GM12878 (cell line): ENCODE measurements around the gene CHRM1. TPM values are rescaled to one million over a fixed set of nuclear protein-coding genes. Genes with fewer than 3 reads are reported as not detected.
"Not testable (repeated sequence)": the region's sequence is repeated elsewhere in the genome, so short reads cannot be mapped to it uniquely, and the experiment has no call there.

Source experiments
- ATAC-seq: fragments of 200-7000 bp; cut with Tn5 transposase; 3 replicates; pipeline ENCODE4 v1.9.1; 2020; ENCODE audit warnings: mild to moderate bottlenecking, moderate library complexity
- BruUV-seq: library from RNA; stranded (reverse); fragments of 400-500 nt; replicated peaks from 2 replicates; lab custom pipeline; 2021; lab: Mats Ljungman, UMichigan
- CTCF ChIA-PET: fragments of 300-600 bp; sonication (Branson Sonifier 250); formaldehyde crosslinking; extraction: SDS; loops from one replicate; lab custom pipeline; 2021; ENCODE audit warnings: inconsistent platforms; lab: Yijun Ruan, JAX
- POLR2A ChIA-PET: fragments of 350-600 bp; formaldehyde crosslinking; extraction: SDS; loops from one replicate; lab custom pipeline; 2021; ENCODE audit warnings: inconsistent platforms; lab: Charles Lee
- RAD21 ChIA-PET: fragments of 300-600 bp; sonication (Branson Sonifier 250); formaldehyde crosslinking; loops from one replicate; lab custom pipeline; 2023; ENCODE audit warnings: antibody characterized with exemption; ENCODE audit not compliant: unreplicated experiment; lab: Charles Lee
- SMC1A ChIA-PET: fragments of 300-600 bp; sonication (Branson Sonifier 250); formaldehyde crosslinking; loops from one replicate; lab custom pipeline; 2023; ENCODE audit not compliant: unreplicated experiment, uncharacterized antibody; lab: Charles Lee
- DNase-seq: peaks from one replicate; pipeline ENCODE4 v3.0.0-alpha.2; 2011; ENCODE audit warnings: low read depth, low spot score
- FAIRE-seq: peaks from 3 replicates; lab custom pipeline; 2011; peaks lifted over from hg19 to GRCh38; lab: Jason Lieb, UNC
- H2AFZ ChIP-seq: 2 replicates; pipeline ENCODE4 v1.6.0; 2011; ENCODE audit warnings: low read depth, low read length, control low read depth; ENCODE audit not compliant: control insufficient read depth
- H3K27ac ChIP-seq: 2 replicates; pipeline ENCODE4 v1.5.1; 2011; ENCODE audit warnings: control low read depth; ENCODE audit not compliant: control insufficient read depth, insufficient read depth
- H3K27me3 ChIP-seq, 2 experiments: replicated peaks in 1 of 2; 2 replicates each; pipeline versions ENCODE4 v1.6.0 to v1.6.1; 2011; ENCODE audit warnings: low read length in 1 of 2; ENCODE audit not compliant: control insufficient read depth in 2 of 2, insufficient read depth in 2 of 2
- H3K36me3 ChIP-seq, 2 experiments: 2 replicates each; pipeline ENCODE4 v1.5.1; 2011; ENCODE audit warnings: low read length in 1 of 2; ENCODE audit not compliant: control insufficient read depth in 2 of 2, insufficient read depth in 2 of 2
- H3K4me1 ChIP-seq: 2 replicates; pipeline ENCODE4 v1.6.1; 2011; ENCODE audit warnings: mild to moderate bottlenecking, low read length, moderate library complexity, mixed read lengths; ENCODE audit not compliant: control insufficient read depth, insufficient read depth
- H3K4me2 ChIP-seq: 2 replicates; pipeline ENCODE4 v1.6.0; 2011; ENCODE audit warnings: control low read depth; ENCODE audit not compliant: control insufficient read depth, insufficient read depth
- H3K4me3 ChIP-seq: fragments of 200-600 bp; sonication (generic); 2 replicates; pipeline ENCODE4 v1.5.1; 2016
- H3K79me2 ChIP-seq: 2 replicates; pipeline ENCODE4 v1.6.0; 2011; ENCODE audit warnings: low read length; ENCODE audit not compliant: control insufficient read depth, insufficient read depth
- H3K9ac ChIP-seq: 2 replicates; pipeline ENCODE4 v1.8.0; 2011; ENCODE audit warnings: low read length, control low read depth, mixed read lengths; ENCODE audit not compliant: control insufficient read depth, insufficient read depth
- H3K9me3 ChIP-seq: replicated peaks from 3 replicates; pipeline ENCODE4 v1.5.1; 2011; ENCODE audit warnings: mild to moderate bottlenecking, low read length; ENCODE audit not compliant: control insufficient read depth, insufficient read depth
- H4K20me1 ChIP-seq: 2 replicates; pipeline ENCODE4 v1.6.0; 2011; ENCODE audit not compliant: control insufficient read depth, insufficient read depth
- CREM ChIP-seq: IDR thresholded peaks from 2 replicates; pipeline ENCODE4 v1.6.1; 2014; ENCODE audit warnings: antibody characterized with exemption, low read depth
- IKZF1 ChIP-seq: fragments of 450-650 bp; conservative IDR thresholded peaks from 2 replicates; pipeline ENCODE4 v1.6.1; 2017; ENCODE audit warnings: antibody characterized with exemption, mild to moderate bottlenecking
- NKRF ChIP-seq: fragments of 450-650 bp; conservative IDR thresholded peaks from 2 replicates; pipeline ENCODE4 v1.6.1; 2017; ENCODE audit warnings: mild to moderate bottlenecking, moderate library complexity
- YBX1 ChIP-seq: fragments of 450-650 bp; IDR thresholded peaks from 2 replicates; pipeline ENCODE4 v1.6.1; 2016; ENCODE audit warnings: antibody characterized with exemption
- YY1 ChIP-seq: IDR thresholded peaks from 2 replicates; pipeline ENCODE4 v1.6.1; 2011; ENCODE audit warnings: low read depth, mild to moderate bottlenecking, low read length
- WGBS: methylation state at CpG from one replicate; pipeline ENCODE4 v1.1.6; 2016; ENCODE audit warnings: low lambda C conversion rate; ENCODE audit not compliant: insufficient replicate concordance, insufficient coverage; ENCODE audit errors: missing lambda C conversion rate; 5-methylcytosine and 5-hydroxymethylcytosine counted together
- in situ Hi-C: fragments of 300-500 bp; cut with MboI; formaldehyde crosslinking; loops from 9 replicates; pipeline ENCODE4 v1.14.3; 2018; ENCODE audit warnings: mixed read lengths
- intact Hi-C: fragments of 100-400 bp; cut with micrococcal nuclease; formaldehyde crosslinking; loops from one replicate; pipeline ENCODE4 v1.14.2; 2022; ENCODE audit not compliant: unreplicated experiment
- polyA plus RNA-seq, 11 experiments: library from polyadenylated mRNA; depleted of rRNA in 4 of 11; unstranded in 6 of 11; stranded (reverse) in 5 of 11; fragments of >200 nt; fragmentation: Nextera tagmentation in 4 of 11; fragmentation: Illumina TruSeq in 1 of 11; extraction: Ambion mirVana in 4 of 11; extraction: Trizol in 1 of 11; gene quantifications; 1 replicate in 1 of 11; 2 replicates in 10 of 11; pipeline versions ENCODE4 v1.2.1 to v1.2.3, GENCODE V29; 2011 to 2016; ENCODE audit warnings: inconsistent platforms in 2 of 11, missing spikeins in 2 of 11, low read depth in 1 of 11
- total RNA-seq, 4 experiments: library from RNA; depleted of rRNA in 3 of 4; stranded (reverse); fragments of >200 nt in 3 of 4; fragmentation: Illumina TruSeq in 1 of 4; extraction: Trizol in 1 of 4; gene quantifications; 2 replicates each; pipeline versions ENCODE4 v1.2.1 to v1.2.3, GENCODE V29; 2013 to 2021

The CHRM1 gene
- total and polyA plus RNA-seq, 10 of the 15 experiments (the other 5 are each of a cell fraction or from before 2014, with no cell fraction given), result not detected

GRCh38 chr11:62953811-62954210 is 32.6 kb upstream of the CHRM1 start (continued):
- TF ChIP-seq NKRF, result no peak
- TF ChIP-seq CREM, result no peak
- no peak for TF ChIP-seq IKZF1

GRCh38 chr11:62948765-62949320 is 27.7 kb upstream of the CHRM1 start:
- no peak for FAIRE-seq
- Histone ChIP-seq H3K27me3 (no peaks in the 10 kb centered on the region), H3K4me1 (no peaks in the 10 kb centered on the region), H3K9ac (no peak overlapping the region), H3K4me3 (no peak overlapping the region), H3K4me2 (no peak overlapping the region), H2AFZ (no peak overlapping the region), H3K36me3 (no peaks in the 10 kb centered on the region), H3K79me2 (no peaks in the 10 kb centered on the region), H3K9me3 (no peaks in the 10 kb centered on the region), H4K20me1 (no peaks in the 10 kb centered on the region), H3K27ac (no peak overlapping the region)
- in situ Hi-C loops (no loop called here), intact Hi-C loops (no loop called here)
- 34% methylated on average over 7 of the region's 7 CpGs for WGBS
- ChIA-PET SMC1A (interaction anchor here (0.6 kb wide), 1 partner anchor 256 kb away, joined by 3 read pairs; no protein-coding TSS in a partner anchor), POLR2A (no interaction called here), RAD21 (no interaction called here), CTCF (interaction anchor here (1.0 to 1.7 kb wide), 2 partner anchors 43 to 63 kb away, joined by 3 read pairs; no protein-coding TSS in a partner anchor)
- TF ChIP-seq YBX1 (no peak), YY1 (no peak)
- no peak for ATAC-seq
- no peak for DNase-seq
- no TSS peak for BruUV-seq

- H2AFZ ChIP-seq, in situ Hi-C loops: not testable (repeated sequence)
- 50% methylated on average over 10 of the region's 10 CpGs for WGBS
Measured at GRCh38 chr11:62945538-62945937, 24.4 kb upstream of the CHRM1 start.

GRCh38 chr11:62937528-62937927 is 16.4 kb upstream of the CHRM1 start:
- CTCF ChIA-PET, result interaction anchor here (2.4 kb wide), 1 partner anchor 32 kb away, joined by 9 read pairs; no protein-coding TSS in a partner anchor
- POLR2A ChIA-PET, result not testable (repeated sequence)

More at GRCh38 chr11:62945538-62945937, 24.4 kb upstream of the CHRM1 start:
- DNase-seq, H3K4me1 ChIP-seq, ATAC-seq, H3K27me3 ChIP-seq, FAIRE-seq, H3K4me3 ChIP-seq, BruUV-seq, H3K36me3 ChIP-seq, H3K9me3 ChIP-seq, RAD21 ChIA-PET, H3K9ac ChIP-seq, intact Hi-C loops, H4K20me1 ChIP-seq, H3K27ac ChIP-seq, H3K79me2 ChIP-seq, H3K4me2 ChIP-seq, CTCF ChIA-PET, SMC1A ChIA-PET, POLR2A ChIA-PET: not testable (repeated sequence)

More at GRCh38 chr11:62937528-62937927, 16.4 kb upstream of the CHRM1 start:
- DNase-seq, H3K27ac ChIP-seq, H3K36me3 ChIP-seq, RAD21 ChIA-PET, H2AFZ ChIP-seq, ATAC-seq, H3K79me2 ChIP-seq, H3K4me2 ChIP-seq, SMC1A ChIA-PET, in situ Hi-C loops, H3K9me3 ChIP-seq, H3K4me1 ChIP-seq, H3K9ac ChIP-seq, BruUV-seq, H3K4me3 ChIP-seq, FAIRE-seq, intact Hi-C loops, H4K20me1 ChIP-seq, H3K27me3 ChIP-seq: not testable (repeated sequence)
- 13% methylated on average over 2 of the region's 2 CpGs for WGBS
